ELR (cell line): ENCODE data around the gene PLPPR3.
"Not testable (repeated sequence)": the region's sequence is repeated elsewhere in the genome, so short reads cannot be mapped to it uniquely, and the experiment has no call there.

Experiments
- DNase-seq: peaks from one replicate; pipeline ENCODE4 v3.0.0-alpha.2; 2015; ENCODE audit warnings: low read depth

Gene PLPPR3

GRCh38 chr19:854549-854948 lies 32.8 kb upstream of the PLPPR3 start:
- DNase-seq, result no peak

GRCh38 chr19:853614-854220 lies 32.0 kb upstream of the PLPPR3 start:
- not testable (repeated sequence) for DNase-seq

- DNase-seq, result no peak
These were observed 31.3 kb upstream of the PLPPR3 start for GRCh38 chr19:853014-853585.

GRCh38 chr19:852136-853013 lies 30.6 kb upstream of the PLPPR3 start, which contains the start of gene ELANE:
TSS of gene ELANE (plus strand) at chr19:852303. CDS start at chr19:852329, 26 bp downstream.
- no peak for DNase-seq

- DNase-seq, result no peak
These were observed 29.2 kb upstream of the PLPPR3 start for GRCh38 chr19:850979-851335.

- DNase-seq, result peak; percentile 63
These were observed 28.6 kb upstream of the PLPPR3 start for GRCh38 chr19:850221-850978.

- not testable (repeated sequence) for DNase-seq
These were observed 27.4 kb upstream of the PLPPR3 start for GRCh38 chr19:849195-849594.

- DNase-seq, result no peak
These were observed 26.7 kb upstream of the PLPPR3 start for GRCh38 chr19:848386-848921.

- DNase-seq, result no peak
These were observed 24.2 kb upstream of the PLPPR3 start for GRCh38 chr19:845707-846521.

- DNase-seq, result no peak
These were observed 22.8 kb upstream of the PLPPR3 start for GRCh38 chr19:844546-844971.

GRCh38 chr19:843836-844545 lies 22.2 kb upstream of the PLPPR3 start:
- no peak for DNase-seq

- no peak for DNase-seq
These were observed 21.6 kb upstream of the PLPPR3 start for GRCh38 chr19:843180-843835.

- DNase-seq, result not testable (repeated sequence)
These were observed 21.0 kb upstream of the PLPPR3 start for GRCh38 chr19:842802-843179.

- DNase-seq, result no peak
These were observed 18.9 kb upstream of the PLPPR3 start, which contains the start of gene PRTN3 for GRCh38 chr19:840519-841206. TSS of gene PRTN3 (plus strand) at chr19:840999. CDS start at chr19:841009, 10 bp downstream.

- no peak for DNase-seq
These were observed 13.6 kb upstream of the PLPPR3 start for GRCh38 chr19:835210-835810.

GRCh38 chr19:834216-834615 lies 12.5 kb upstream of the PLPPR3 start:
- DNase-seq, result no peak

GRCh38 chr19:831407-832369 lies 9.9 kb upstream of the PLPPR3 start:
- DNase-seq, result no peak
